GM21381 (cell line): ENCODE measurements around the gene TMEM132C.

Experiments
- ATAC-seq: cut with Tn5 transposase; IDR thresholded peaks from one replicate; pipeline ENCODE4 v1.9.1; 2021; ENCODE audit warnings: mild to moderate bottlenecking, moderate library complexity; ENCODE audit not compliant: unreplicated experiment

The TMEM132C gene

DNA sequence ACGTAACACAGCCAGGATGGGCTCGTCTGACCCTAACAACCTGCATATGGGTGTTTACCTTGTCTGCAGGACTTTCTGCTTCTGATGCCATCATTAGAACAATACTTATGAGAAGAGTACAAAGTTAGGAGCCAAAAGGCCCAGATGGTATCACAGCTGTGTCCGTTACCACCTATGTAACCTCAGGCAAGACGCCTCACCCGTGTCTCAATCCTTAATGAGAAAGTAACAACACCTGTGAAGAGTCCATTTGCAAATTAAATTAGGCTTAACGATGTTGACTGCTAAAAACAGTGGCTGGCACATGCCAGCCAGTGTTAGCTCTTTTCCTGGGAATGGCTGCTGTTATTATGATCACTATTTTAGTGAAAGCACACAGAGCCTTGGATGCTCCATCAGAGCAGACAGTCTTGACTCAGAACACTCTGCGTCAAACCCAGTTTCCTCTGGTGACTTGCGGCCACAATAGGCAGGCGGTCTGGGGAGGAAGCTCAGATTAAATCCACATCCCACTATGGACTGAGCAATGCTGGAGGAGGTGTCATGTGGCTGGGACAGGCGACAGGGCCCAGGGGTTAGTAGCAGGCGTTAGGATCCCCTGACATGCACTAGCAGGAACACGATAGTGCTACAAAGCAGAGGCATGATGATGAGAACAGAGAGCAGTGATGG is 431.5 kb downstream of the TMEM132C start:
- ATAC-seq, result no peak

DNA sequence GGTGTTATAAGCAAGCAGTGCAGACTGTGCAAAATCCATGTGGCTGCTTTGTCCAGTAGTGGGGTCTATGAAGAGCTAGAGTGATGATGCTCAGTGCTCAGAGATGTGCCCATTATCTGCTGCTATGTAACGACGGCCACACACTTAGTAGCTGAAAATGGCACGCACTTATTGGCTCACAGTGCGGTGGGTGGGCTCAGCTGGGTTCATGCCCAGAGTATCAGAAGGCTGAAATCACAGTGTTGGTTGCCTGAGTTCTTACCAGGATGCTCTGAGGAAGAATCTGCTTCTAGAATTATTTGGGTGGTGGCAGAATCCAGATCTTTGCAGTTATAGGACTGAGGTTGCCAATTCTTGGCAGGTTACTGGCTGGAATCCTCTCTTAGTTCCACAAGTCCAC is 432.1 kb downstream of the TMEM132C start:
- ATAC-seq, result no peak

DNA sequence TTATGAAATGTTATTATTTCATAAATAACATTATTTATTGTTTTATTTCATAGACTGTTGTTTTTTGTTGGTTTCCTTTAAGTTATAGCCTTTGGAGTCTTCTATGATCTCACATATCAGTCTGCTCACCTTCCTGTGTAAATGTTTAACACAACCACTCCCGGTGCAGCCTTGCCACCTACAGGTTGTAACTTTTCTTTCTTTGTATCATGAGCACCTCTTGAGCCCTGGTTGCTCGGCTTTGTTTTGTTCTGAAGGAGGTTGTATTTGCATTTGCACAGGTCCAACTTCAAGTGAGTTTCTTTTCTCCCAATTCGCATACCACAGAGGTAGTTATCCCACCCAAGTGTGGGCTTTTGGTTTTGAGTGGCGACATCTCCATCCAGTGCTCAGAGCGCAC is 435.4 kb downstream of the TMEM132C start:
- ATAC-seq, result no peak

DNA sequence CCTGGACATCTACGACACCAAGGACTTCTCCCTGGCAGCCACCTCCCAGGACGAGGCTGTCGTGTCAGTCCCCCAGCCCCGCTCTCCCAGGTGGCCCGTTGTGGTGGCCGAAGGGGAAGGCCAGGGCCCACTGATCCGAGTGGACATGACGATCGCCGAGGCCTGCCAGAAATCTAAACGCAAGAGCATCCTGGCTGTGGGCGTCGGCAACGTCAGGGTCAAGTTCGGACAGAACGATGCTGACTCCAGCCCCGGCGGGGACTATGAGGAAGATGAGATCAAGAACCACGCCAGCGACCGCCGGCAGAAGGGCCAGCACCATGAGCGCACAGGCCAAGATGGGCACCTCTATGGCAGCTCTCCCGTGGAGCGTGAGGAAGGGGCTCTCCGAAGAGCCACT is 438.2 kb downstream of the TMEM132C start:
- ATAC-seq, result no peak

DNA sequence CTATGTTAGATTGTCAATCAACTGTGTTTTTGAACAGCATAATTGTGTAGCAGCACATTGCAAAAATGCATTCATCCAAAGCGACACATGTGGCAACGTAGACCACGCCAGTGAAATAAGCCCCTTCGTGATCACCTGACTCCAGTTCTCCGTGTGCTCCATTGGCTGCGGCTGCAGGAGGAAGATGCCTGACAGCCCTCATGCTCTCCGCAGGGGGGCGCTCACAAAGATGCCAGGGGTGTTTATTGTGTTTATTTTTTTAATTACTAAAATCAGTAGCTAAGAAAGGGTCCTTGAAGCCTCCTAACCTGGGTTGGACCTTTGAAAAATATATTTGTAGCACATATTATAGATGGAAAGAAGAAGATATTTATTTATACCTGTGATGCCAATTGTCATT is 440.5 kb downstream of the TMEM132C start:
- no peak for ATAC-seq

DNA sequence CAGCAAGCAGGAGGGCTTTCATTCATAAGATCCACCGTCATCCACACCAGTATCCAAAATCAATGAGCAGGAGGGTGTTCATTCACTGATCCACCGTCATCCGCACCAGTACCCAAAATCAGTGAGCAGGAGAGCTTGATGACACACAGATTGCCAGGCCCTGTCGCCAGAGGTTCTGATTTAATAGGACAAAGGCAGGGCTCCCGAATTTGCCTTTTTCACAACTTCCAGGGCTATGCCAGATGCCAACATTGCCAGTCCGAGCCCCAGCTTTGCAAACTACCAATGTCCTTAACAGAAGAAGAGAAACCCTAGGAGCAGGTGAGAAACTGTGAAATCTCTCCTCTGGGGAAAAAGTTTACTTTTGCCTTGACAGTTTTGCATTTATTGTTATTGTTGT is 441.8 kb downstream of the TMEM132C start:
- no peak for ATAC-seq

DNA sequence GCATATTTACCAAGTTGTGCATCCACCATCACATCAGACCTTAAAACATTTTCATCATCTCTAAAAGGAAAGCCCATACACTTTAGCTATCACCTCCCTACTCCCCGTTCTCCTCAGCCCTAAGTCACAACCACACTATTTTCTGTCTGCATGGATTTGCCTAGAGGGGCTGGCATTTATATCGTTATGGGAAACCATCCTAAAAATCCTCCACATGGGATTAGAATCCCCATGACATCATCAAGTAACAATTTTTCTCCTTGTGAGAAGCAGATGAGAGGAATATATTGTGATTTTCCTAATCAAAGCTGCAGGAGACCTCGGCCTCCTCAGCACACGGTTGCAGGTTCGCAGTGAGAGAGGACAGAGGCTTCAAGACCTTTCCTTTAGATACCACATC is 442.7 kb downstream of the TMEM132C start:
- no peak for ATAC-seq

GRCh38 chr12:128711486-128711885 is 444.5 kb downstream of the TMEM132C start:
- no peak for ATAC-seq

- no peak for ATAC-seq
These were observed 445.7 kb downstream of the TMEM132C start for GRCh38 chr12:128712622-128713021.

DNA sequence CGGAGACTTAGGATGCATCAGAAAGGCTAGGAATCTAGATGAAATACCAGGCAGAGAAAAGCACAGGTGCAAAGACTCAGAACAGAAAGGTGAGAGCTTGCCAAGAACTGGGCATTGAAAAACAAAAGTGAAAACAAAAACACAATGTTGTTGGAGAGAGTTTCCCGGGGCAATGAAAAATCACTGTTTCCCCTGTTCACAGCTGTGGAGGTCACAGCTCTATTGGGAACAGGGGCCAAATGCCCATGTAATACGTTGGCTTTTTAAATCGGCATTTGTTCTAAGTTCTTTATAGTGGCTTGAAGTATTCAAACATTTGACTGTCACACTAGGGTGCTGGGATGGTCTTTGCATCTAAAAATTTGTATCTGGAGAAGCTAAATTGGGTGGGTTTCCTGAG is 448.5 kb downstream of the TMEM132C start:
- no peak for ATAC-seq

DNA sequence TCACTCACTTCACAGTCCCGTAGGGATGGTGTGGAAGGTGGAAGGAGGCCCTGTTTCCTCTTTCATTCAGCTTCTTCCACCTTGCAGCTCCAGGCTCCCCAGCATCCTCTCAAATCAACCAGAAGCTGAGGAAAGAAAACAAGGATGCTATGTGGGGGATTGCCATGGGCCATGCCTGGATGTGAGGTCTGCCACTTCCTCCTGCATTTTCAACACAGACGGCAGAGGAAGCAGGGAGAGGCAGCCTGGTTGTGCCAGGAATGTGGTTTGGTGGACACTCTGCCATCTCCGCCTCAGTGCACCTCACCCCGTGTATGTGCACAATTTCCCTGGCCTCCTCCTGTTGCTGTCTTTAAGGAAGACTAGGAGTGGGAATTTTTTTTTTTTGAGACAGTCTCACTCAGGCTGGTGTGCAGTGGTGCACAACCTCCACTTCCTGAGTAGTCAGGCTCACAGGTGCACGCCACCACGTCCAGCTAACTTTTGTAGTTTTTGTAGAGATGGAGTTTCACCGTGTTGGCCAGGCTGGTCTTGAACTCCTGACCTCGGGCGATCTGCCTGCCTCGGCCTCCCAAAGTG is 457.6 kb downstream of the TMEM132C start:
- ATAC-seq, result no peak

GRCh38 chr12:128726886-128727285 is 459.9 kb downstream of the TMEM132C start:
- no peak for ATAC-seq

DNA sequence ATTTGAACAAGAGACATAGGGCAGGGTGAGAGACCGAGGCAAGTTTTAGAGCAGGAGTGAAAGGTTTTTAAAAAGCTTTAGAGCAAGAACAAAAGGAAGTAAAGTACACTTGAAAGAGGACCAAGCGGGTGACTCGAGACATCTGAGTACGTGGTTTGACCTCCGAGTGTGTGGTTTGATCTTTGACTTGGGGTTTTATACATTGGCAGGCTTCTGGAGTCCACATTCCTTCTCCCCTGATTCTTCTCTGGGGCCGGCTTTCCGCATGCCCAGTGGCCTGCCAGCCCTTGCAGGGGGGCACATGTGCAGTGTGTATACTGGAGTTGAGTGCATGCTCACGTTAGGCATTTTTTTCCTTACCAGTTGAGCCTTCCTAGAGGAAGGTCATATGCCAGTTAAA is 460.5 kb downstream of the TMEM132C start:
- ATAC-seq, result no peak

DNA sequence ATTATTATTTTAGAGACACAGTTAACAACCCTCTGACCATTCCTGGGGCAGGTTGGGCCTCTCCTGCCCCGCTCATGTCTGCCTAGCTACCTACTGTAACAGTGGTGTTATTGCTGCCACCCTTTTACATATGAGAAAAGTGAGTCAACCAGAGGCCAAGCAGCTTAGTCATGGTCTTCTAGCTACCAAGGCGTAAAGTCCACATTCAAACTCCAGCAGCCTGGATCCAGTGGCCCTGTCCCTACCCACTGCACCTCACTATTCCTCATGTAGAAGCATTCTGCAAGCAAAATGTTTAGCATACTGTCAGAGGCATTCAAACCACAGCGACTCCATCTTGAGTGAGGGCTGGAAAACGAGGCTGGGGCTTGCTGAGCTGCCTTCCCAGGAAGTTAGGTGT is 461.0 kb downstream of the TMEM132C start:
- no peak for ATAC-seq

GRCh38 chr12:128729628-128730121 is 462.7 kb downstream of the TMEM132C start:
- no peak for ATAC-seq

GRCh38 chr12:128734371-128734770 is 467.4 kb downstream of the TMEM132C start:
- ATAC-seq, result no peak

DNA sequence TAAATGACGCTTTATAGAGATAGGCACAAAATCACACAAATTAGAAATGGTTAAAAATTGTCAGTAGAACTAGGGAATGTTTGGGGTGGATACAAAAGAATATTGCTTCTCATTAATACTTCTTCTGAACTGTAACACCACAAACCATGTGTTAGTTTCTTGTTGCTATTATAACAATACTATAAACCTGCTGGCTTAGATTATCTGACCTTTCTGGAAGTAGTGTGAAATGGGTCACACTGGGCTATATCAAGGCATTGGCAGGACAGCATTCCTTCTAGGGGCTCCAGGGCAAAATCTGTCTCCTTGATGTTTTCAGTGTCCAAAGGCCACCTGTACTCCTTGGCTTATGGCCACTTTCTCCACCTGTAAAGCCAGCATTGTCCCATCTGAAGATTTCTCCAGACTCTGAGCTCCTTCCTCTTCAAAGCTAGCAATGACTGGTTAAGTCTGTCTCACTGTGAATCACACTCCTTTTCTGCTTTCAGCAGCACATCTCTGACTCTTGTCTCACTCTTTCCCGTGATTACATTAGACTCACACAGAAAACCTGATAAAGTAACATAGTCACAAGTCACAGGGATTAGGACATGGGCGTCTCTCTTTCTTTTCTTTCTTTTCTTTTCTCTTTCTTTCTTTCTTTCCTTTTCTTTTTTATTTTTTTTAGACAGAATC is 470.5 kb downstream of the TMEM132C start:
- no peak for ATAC-seq

DNA sequence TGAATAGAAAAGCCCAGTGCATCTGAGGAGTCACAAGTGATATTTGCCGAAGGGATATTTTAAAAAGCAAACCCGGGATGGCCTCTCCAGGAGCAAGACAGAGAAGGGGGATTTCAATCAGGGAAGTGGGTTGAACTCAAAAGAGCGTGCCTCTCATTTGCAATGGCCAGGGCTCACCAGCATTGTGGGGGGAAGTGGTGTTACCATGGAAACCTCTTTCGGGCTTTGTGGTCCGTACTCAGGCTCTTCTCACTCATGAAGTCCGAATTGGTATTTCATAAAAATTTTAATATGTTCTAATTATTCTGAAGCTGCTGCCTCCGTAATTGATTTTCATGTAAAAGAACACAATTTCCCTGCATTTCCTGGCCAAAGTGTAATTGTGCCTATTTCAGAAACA is 476.9 kb downstream of the TMEM132C start:
- ATAC-seq, result no peak

- ATAC-seq, result no peak
These were observed 479.1 kb downstream of the TMEM132C start for GRCh38 chr12:128745772-128746689.

DNA sequence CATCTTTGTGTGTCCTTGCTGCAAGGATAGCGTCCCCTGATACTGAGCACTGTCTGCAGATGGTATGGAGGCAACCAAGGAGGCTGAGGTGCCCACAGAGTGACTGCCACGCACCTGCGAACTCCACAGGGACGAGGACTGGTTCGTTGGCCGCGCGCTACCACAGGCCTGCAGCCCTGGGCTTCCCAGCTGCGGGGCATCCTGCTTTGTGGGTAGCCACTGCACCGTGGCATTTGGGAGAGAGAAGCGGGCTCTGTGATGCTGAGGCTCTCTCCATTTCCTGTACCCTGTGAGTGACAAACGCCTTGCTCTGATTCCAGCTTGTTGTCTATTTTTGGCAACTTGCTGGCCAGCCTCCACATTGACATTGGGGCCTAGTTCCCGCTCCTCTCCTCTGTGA is 480.5 kb downstream of the TMEM132C start:
- no peak for ATAC-seq

DNA sequence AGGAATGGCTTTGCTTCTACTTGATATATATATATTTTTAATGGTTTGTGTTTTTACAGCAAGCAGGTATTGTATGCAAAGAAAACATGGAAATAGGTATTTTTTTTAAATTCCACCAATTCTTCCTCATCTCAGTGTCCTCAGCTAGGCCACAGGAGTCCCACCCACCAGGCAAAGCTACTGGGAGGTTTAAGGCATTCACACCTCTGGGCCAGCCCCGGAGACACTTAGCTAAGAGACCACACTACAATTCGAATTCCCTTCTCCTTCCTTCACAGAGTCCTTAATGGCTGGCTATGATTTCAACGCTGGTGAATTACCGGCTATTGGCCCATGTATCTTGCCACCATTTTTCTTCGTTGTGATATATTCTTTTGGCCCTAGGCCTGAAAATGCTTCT is 485.4 kb downstream of the TMEM132C start:
- ATAC-seq, result no peak
